D721Med (cell line): ENCODE data around the gene MARCHF3.

ENCODE experiments used
- DNase-seq: peaks from one replicate; pipeline ENCODE4 v3.0.0; 2011; ENCODE audit warnings: low spot score; ENCODE audit not compliant: insufficient read length
- FAIRE-seq: peaks from 2 replicates; lab custom pipeline; 2011; peaks lifted over from hg19 to GRCh38; lab: Jason Lieb, UNC
- CTCF ChIP-seq: IDR thresholded peaks from 2 replicates; pipeline ENCODE4 v1.5.1; 2012; ENCODE audit warnings: mild to moderate bottlenecking, control low read depth; ENCODE audit not compliant: insufficient read depth; ENCODE audit errors: missing control alignments

The MARCHF3 gene

GRCh38 chr5:127030259-127031146 is at the start of gene MARCHF3:
TSS of gene MARCHF3 (minus strand) at chr5:127030558. CDS start at chr5:126918171, 112,387 bp downstream.
- no peak for FAIRE-seq
- DNase-seq, result peak; percentile 71
- TF ChIP-seq CTCF, result peak; percentile 2

- DNase-seq (no peak), FAIRE-seq (peak; percentile 69)
- no peak for TF ChIP-seq CTCF
Measured at GRCh38 chr5:127079994-127080491, 49.7 kb upstream of the MARCHF3 start.

- DNase-seq (no peak), FAIRE-seq (no peak)
- no peak for TF ChIP-seq CTCF
Measured at GRCh38 chr5:127077366-127077765, 47.0 kb upstream of the MARCHF3 start.

- DNase-seq (no peak), FAIRE-seq (no peak)
- TF ChIP-seq CTCF, result no peak
Measured at GRCh38 chr5:127076315-127077129, 46.2 kb upstream of the MARCHF3 start.

GRCh38 chr5:127074466-127074865 is 44.1 kb upstream of the MARCHF3 start:
- DNase-seq, result no peak
- FAIRE-seq, result no peak
- TF ChIP-seq CTCF, result no peak

- no peak for DNase-seq
- TF ChIP-seq CTCF, result no peak
- no peak for FAIRE-seq
Measured at GRCh38 chr5:127072861-127073846, 42.8 kb upstream of the MARCHF3 start, which contains the start of gene C5orf63. TSS of gene C5orf63 (minus strand) at chr5:127073502. CDS start at chr5:127058995, 14,507 bp downstream.
